ENCODE data around the gene MYOF.
"Not testable (repeated sequence)": the region's sequence is repeated elsewhere in the genome, so short reads cannot be mapped to it uniquely, and the experiment has no call there.

Gene MYOF

GRCh38 chr10:93456480-93456879 lies 25.7 kb downstream of the MYOF start:
- no peak for DNase-seq

- DNase-seq, result no peak
These were observed 27.4 kb downstream of the MYOF start for GRCh38 chr10:93454736-93455135.

- no peak for DNase-seq
These were observed 28.0 kb downstream of the MYOF start for GRCh38 chr10:93454146-93454545.

GRCh38 chr10:93452143-93452542 lies 30.0 kb downstream of the MYOF start:
- no peak for DNase-seq

GRCh38 chr10:93451244-93451947 lies 30.7 kb downstream of the MYOF start:
- no peak for DNase-seq

GRCh38 chr10:93447970-93448369 lies 34.2 kb downstream of the MYOF start:
- no peak for DNase-seq

- no peak for DNase-seq
These were observed 35.1 kb downstream of the MYOF start for GRCh38 chr10:93447019-93447418.

GRCh38 chr10:93445978-93446720 lies 36.0 kb downstream of the MYOF start:
- no peak for DNase-seq

GRCh38 chr10:93445097-93445960 lies 36.8 kb downstream of the MYOF start:
- DNase-seq, result peak; percentile 26

GRCh38 chr10:93443481-93443880 lies 38.7 kb downstream of the MYOF start:
- no peak for DNase-seq

GRCh38 chr10:93442721-93443120 lies 39.4 kb downstream of the MYOF start:
- not testable (repeated sequence) for DNase-seq

GRCh38 chr10:93440591-93441091 lies 41.5 kb downstream of the MYOF start:
- no peak for DNase-seq

GRCh38 chr10:93438613-93439253 lies 43.4 kb downstream of the MYOF start:
- DNase-seq, result no peak

- no peak for DNase-seq
These were observed 44.1 kb downstream of the MYOF start for GRCh38 chr10:93437946-93438612.

- DNase-seq, result no peak
These were observed 44.8 kb downstream of the MYOF start for GRCh38 chr10:93437086-93437945.

GRCh38 chr10:93436591-93437085 lies 45.5 kb downstream of the MYOF start:
- no peak for DNase-seq

- DNase-seq, result no peak
These were observed 46.3 kb downstream of the MYOF start for GRCh38 chr10:93435621-93436397.

GRCh38 chr10:93434991-93435491 lies 47.1 kb downstream of the MYOF start:
- no peak for DNase-seq

GRCh38 chr10:93431361-93431760 lies 50.8 kb downstream of the MYOF start:
- no peak for DNase-seq

GRCh38 chr10:93425861-93426260 lies 56.3 kb downstream of the MYOF start:
- DNase-seq, result no peak
